Measurements from ENCODE around the gene SAMD4A.

Gene SAMD4A

DNA sequence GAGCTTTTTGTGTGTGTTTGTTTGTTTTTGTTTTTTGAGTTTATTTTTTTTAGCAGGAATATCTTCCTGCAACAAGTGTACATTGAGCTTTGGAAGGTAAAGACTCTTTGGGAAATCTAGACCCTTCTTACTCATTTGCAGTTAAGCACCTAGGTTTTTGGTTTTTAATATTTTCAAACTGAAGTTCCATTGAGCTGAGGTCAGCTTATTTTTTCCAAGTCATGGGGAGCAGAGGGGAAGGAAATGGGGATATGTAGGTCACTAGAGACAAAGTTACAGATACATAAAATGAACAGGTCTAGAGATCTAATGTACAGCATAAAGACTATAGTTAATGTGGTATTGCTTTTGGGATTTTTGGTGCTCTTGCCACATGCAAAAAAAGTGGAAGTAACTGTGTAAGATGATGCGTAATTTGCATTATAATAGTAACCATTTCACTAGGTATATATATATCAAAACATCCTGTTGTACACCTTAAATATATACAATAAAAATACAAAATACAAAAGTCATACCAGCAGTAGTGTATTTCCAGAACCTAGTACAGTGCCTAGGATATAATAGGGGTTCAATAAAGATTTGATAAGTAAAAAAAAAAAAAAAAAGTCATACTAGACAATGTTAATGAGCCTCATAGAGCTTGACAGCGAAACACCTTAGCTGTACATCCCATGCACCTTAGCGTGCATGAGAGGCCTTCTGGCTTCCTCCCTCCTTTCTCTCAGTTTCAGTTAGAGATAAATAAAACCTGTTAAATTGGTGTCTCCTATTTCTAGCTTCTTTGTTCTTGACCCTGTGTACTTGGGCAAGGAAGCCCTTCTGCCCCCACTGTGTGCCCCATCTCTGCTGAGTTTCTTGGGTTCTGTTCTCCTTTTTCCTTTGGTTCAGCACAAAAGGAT lies 34.6 kb upstream of the SAMD4A start:
- DNase-seq (ENCODE audit: low spot score) = no peak
- peaks cover 3% of the 10 kb centered on the region for H3K4me1 ChIP-seq (ENCODE audit: insufficient read depth, poor library complexity, severe bottlenecking)
- no peak overlapping the region for H3K4me3 ChIP-seq (ENCODE audit: severe bottlenecking)
- H3K36me3 ChIP-seq (ENCODE audit: low read depth) = peaks cover 9% of the 10 kb centered on the region
- no peak overlapping the region for H3K27ac ChIP-seq (ENCODE audit: poor library complexity, severe bottlenecking)
- no peaks in the 10 kb centered on the region for H3K9me3 ChIP-seq (ENCODE audit: severe bottlenecking)
- H3K27me3 ChIP-seq (ENCODE audit: insufficient read depth, poor library complexity, severe bottlenecking) = no peaks in the 10 kb centered on the region
- TF ChIP-seq, protein P1, sequence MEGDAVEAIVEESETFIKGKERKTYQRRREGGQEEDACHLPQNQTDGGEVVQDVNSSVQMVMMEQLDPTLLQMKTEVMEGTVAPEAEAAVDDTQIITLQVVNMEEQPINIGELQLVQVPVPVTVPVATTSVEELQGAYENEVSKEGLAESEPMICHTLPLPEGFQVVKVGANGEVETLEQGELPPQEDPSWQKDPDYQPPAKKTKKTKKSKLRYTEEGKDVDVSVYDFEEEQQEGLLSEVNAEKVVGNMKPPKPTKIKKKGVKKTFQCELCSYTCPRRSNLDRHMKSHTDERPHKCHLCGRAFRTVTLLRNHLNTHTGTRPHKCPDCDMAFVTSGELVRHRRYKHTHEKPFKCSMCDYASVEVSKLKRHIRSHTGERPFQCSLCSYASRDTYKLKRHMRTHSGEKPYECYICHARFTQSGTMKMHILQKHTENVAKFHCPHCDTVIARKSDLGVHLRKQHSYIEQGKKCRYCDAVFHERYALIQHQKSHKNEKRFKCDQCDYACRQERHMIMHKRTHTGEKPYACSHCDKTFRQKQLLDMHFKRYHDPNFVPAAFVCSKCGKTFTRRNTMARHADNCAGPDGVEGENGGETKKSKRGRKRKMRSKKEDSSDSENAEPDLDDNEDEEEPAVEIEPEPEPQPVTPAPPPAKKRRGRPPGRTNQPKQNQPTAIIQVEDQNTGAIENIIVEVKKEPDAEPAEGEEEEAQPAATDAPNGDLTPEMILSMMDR (IDR thresholded peaks at IDR 0.05; ENCODE audit: poor library complexity, severe bottlenecking) = no peak
- ATAC-seq (ENCODE audit: low read depth) = no peak

DNA sequence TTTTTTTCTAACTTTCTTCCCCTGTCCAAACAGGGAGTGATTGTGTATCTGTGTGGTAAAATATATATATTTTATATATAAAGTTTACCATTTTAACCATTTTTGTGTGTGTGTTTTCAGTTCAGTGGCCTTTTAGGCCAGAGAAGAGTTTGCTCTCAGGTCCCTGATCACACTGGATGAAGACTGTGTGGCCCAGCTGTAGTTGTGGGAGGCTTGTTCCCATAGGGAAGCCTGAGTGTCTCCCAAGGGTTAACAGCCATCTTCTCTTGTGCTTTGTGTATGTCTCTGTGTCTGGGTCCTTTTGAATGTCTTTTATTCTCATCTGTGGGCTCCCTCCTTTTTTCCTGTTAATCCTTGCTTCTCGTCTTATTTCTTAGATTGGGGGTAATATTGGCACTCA lies 33.8 kb upstream of the SAMD4A start:
- no peak for ATAC-seq (ENCODE audit: low read depth)
- TF ChIP-seq, protein P1 (IDR thresholded peaks at IDR 0.05; ENCODE audit: poor library complexity, severe bottlenecking) = no peak
- H3K27me3 ChIP-seq (ENCODE audit: insufficient read depth, poor library complexity, severe bottlenecking) = no peaks in the 10 kb centered on the region
- H3K27ac ChIP-seq (ENCODE audit: poor library complexity, severe bottlenecking) = no peak overlapping the region
- no peaks in the 10 kb centered on the region for H3K9me3 ChIP-seq (ENCODE audit: severe bottlenecking)
- peaks cover 17% of the 10 kb centered on the region for H3K36me3 ChIP-seq (ENCODE audit: low read depth)
- no peak for DNase-seq (ENCODE audit: low spot score)
- no peak overlapping the region for H3K4me3 ChIP-seq (ENCODE audit: severe bottlenecking)
- H3K4me1 ChIP-seq (ENCODE audit: insufficient read depth, poor library complexity, severe bottlenecking) = peaks cover 3% of the 10 kb centered on the region

DNA sequence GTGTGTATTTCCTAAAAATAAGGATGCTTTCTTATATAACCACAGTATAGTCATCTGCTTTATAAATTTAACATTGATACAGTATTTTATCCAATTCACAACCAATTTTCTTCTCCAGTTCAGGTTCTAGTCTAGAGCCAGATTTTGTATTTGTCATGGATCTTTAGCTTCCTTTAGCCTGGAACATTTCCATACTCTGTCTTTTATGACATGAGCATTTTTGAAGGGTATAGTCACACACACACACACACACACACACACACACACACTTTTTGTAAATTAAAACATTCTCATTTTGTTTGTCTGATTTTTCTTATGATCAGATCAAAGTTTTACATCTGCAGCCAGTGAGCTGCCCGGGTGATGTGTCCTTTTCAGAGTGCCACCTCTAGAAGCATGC lies 31.8 kb upstream of the SAMD4A start:
- no peak overlapping the region for H3K27ac ChIP-seq (ENCODE audit: poor library complexity, severe bottlenecking)
- TF ChIP-seq, protein P1 (IDR thresholded peaks at IDR 0.05; ENCODE audit: poor library complexity, severe bottlenecking) = no peak
- no peaks in the 10 kb centered on the region for H3K27me3 ChIP-seq (ENCODE audit: insufficient read depth, poor library complexity, severe bottlenecking)
- H3K4me3 ChIP-seq (ENCODE audit: severe bottlenecking) = no peak overlapping the region
- H3K9me3 ChIP-seq (ENCODE audit: severe bottlenecking) = no peaks in the 10 kb centered on the region
- no peak for ATAC-seq (ENCODE audit: low read depth)
- no peak for DNase-seq (ENCODE audit: low spot score)
- H3K36me3 ChIP-seq (ENCODE audit: low read depth) = peaks cover 20% of the 10 kb centered on the region
- H3K4me1 ChIP-seq (ENCODE audit: insufficient read depth, poor library complexity, severe bottlenecking) = no peaks in the 10 kb centered on the region

DNA sequence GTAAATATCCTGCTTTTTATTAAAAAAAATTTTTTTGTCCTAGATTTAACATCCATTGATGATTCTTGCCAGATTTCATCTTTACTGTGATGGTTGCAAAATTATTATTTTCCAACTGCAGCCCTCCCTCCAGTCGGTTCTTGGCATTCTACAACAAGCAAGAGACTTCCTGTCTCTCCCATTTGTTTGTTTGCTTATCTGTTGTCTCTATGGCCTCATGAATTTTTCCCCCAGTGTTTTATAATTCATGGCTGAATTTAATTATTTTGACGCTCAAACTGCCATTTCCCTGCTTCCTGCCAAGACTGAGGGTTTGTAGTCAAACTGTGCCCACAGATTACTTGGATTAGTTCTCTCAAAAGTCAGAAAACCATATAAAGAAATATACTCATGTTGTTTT lies 31.3 kb upstream of the SAMD4A start:
- Histone ChIP-seq H3K27me3 (ENCODE audit: insufficient read depth, poor library complexity, severe bottlenecking) (no peaks in the 10 kb centered on the region), H3K36me3 (ENCODE audit: low read depth) (peaks cover 20% of the 10 kb centered on the region), H3K4me3 (ENCODE audit: severe bottlenecking) (no peak overlapping the region), H3K4me1 (ENCODE audit: insufficient read depth, poor library complexity, severe bottlenecking) (no peaks in the 10 kb centered on the region), H3K27ac (ENCODE audit: poor library complexity, severe bottlenecking) (no peak overlapping the region), H3K9me3 (ENCODE audit: severe bottlenecking) (no peaks in the 10 kb centered on the region)
- TF ChIP-seq, protein P1 (IDR thresholded peaks at IDR 0.05; ENCODE audit: poor library complexity, severe bottlenecking) = no peak
- DNase-seq (ENCODE audit: low spot score) = no peak
- no peak for ATAC-seq (ENCODE audit: low read depth)

DNA sequence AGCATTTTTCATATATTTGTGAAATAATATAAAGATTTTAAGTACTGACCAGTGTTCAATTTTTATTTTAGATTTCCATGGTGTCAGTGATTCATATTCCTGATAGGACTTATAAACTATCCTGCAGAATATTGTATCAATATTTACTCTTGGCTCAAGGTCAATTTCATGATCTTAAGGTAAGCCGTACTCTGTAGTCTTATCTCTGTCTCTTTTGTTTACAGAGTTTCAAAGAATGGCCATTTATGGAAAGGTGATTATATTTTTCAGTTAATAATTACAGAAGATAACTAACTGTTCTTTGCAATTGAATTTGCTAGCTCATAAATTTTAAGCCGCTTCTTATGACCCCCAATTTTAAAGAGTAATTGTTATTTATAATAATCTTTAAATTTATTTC lies 29.3 kb upstream of the SAMD4A start:
- DNase-seq (ENCODE audit: low spot score) (no peak), ATAC-seq (ENCODE audit: low read depth) (no peak)
- TF ChIP-seq, protein P1 (IDR thresholded peaks at IDR 0.05; ENCODE audit: poor library complexity, severe bottlenecking) = no peak
- no peak overlapping the region for H3K27ac ChIP-seq (ENCODE audit: poor library complexity, severe bottlenecking)
- no peaks in the 10 kb centered on the region for H3K4me1 ChIP-seq (ENCODE audit: insufficient read depth, poor library complexity, severe bottlenecking)
- H3K36me3 ChIP-seq (ENCODE audit: low read depth) = peaks cover 20% of the 10 kb centered on the region
- no peaks in the 10 kb centered on the region for H3K27me3 ChIP-seq (ENCODE audit: insufficient read depth, poor library complexity, severe bottlenecking)
- H3K4me3 ChIP-seq (ENCODE audit: severe bottlenecking) = no peak overlapping the region
- H3K9me3 ChIP-seq (ENCODE audit: severe bottlenecking) = no peaks in the 10 kb centered on the region

All from RWPE2 (cell line).